Measurements from ENCODE around the gene EXPH5. TPM values are rescaled to one million over a fixed set of nuclear protein-coding genes. Genes with fewer than 3 reads are reported as not detected.

EXPH5 gene
- total and polyA plus RNA-seq, 9 of the 15 experiments (the other 6 are each of a cell fraction or from before 2014, with no cell fraction given), result 1.3 to 8.5 (median 4.8) TPM

DNA sequence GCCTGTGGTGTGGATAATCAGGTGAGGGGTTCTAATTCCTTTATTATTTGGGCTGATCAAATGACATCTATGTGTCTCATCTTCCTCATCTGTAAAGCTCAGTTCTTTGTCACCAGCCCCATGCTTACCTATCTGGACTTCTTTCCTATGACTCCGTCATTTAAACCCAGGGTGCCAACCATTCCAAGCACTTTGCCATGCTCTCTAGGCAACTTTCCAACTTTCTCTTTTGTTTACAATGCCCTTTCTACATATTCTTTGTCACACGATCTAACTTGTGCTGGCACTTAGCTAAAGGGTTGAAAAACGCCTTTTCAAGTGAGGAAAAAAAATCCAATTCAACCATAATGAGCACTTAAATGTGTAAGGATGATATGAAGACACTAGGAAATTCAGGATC is 27.9 kb downstream of the EXPH5 start:
- peaks cover 9% of the 10 kb centered on the region for H3K36me3 ChIP-seq (ENCODE audit: control insufficient read depth, insufficient read depth, low read length)
- H3K4me3 ChIP-seq, result no peak overlapping the region
- DNase-seq (ENCODE audit: extremely low read depth in 1 of 4, low spot score in 3 of 4), result no peak
- TF ChIP-seq POU5F1 (IDR thresholded peaks at IDR 0.05; ENCODE audit: borderline replicate concordance, low read depth, low read length, partially characterized antibody) (no peak), ZNF668 (CRISPR knock-in tag; IDR thresholded peaks at IDR 0.05) (no peak)
- TF ChIP-seq, protein P1, sequence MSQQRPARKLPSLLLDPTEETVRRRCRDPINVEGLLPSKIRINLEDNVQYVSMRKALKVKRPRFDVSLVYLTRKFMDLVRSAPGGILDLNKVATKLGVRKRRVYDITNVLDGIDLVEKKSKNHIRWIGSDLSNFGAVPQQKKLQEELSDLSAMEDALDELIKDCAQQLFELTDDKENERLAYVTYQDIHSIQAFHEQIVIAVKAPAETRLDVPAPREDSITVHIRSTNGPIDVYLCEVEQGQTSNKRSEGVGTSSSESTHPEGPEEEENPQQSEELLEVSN (IDR thresholded peaks at IDR 0.05; ENCODE audit: borderline replicate concordance in 1 of 2, extremely low read depth in 1 of 2, insufficient read depth in 1 of 2, insufficient read length in 1 of 2, low read depth in 1 of 2, low read length in 1 of 2, poor library complexity in 1 of 2, severe bottlenecking in 1 of 2), result no peak
- TF ChIP-seq, protein P2, sequence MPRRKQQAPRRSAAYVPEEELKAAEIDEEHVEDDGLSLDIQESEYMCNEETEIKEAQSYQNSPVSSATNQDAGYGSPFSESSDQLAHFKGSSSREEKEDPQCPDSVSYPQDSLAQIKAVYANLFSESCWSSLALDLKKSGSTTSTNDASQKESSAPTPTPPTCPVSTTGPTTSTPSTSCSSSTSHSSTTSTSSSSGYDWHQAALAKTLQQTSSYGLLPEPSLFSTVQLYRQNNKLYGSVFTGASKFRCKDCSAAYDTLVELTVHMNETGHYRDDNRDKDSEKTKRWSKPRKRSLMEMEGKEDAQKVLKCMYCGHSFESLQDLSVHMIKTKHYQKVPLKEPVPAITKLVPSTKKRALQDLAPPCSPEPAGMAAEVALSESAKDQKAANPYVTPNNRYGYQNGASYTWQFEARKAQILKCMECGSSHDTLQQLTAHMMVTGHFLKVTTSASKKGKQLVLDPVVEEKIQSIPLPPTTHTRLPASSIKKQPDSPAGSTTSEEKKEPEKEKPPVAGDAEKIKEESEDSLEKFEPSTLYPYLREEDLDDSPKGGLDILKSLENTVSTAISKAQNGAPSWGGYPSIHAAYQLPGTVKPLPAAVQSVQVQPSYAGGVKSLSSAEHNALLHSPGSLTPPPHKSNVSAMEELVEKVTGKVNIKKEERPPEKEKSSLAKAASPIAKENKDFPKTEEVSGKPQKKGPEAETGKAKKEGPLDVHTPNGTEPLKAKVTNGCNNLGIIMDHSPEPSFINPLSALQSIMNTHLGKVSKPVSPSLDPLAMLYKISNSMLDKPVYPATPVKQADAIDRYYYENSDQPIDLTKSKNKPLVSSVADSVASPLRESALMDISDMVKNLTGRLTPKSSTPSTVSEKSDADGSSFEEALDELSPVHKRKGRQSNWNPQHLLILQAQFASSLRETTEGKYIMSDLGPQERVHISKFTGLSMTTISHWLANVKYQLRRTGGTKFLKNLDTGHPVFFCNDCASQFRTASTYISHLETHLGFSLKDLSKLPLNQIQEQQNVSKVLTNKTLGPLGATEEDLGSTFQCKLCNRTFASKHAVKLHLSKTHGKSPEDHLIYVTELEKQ (CRISPR knock-in tag; IDR thresholded peaks at IDR 0.05), result no peak
- H3K27me3 ChIP-seq (ENCODE audit: control insufficient read depth in 2 of 2, insufficient read depth in 2 of 2, low read length in 2 of 2), result no peaks in the 10 kb centered on the region
- no peaks in the 10 kb centered on the region for H3K9me3 ChIP-seq (replicated peaks; ENCODE audit: control insufficient read depth, insufficient read depth, low read depth, low read length)
- POLR2A ChIA-PET, result interaction anchor here (0.6 to 1.3 kb wide), 3 partner anchors 14 to 19 kb away, joined by 4 to 5 read pairs (median 4); no protein-coding TSS in a partner anchor
- no TSS peak for BruUV-seq (replicated peaks)
- H4K20me1 ChIP-seq (replicated peaks; ENCODE audit: control insufficient read depth, insufficient read depth, low read length), result no peaks in the 10 kb centered on the region
- H3K9ac ChIP-seq (ENCODE audit: insufficient read depth in 1 of 2, low read depth in 2 of 2, low read length in 2 of 2), result no peak overlapping the region
- 53% methylated on average over 3 of the region's 3 CpGs for WGBS (ENCODE audit: insufficient coverage, low coverage, missing lambda C conversion rate)
- no peak overlapping the region for H3K27ac ChIP-seq (ENCODE audit: extremely low read depth, low read depth, low read length)
- in situ Hi-C loops (cut with MboI) (no loop called here), intact Hi-C loops (cut with micrococcal nuclease) (no loop called here)
- H3K4me2 ChIP-seq (ENCODE audit: insufficient read depth, low read length), result no peak overlapping the region
- no peak for FAIRE-seq
- no peaks in the 10 kb centered on the region for H3K9me1 ChIP-seq (ENCODE audit: control insufficient read depth, insufficient read depth, low read length)
- no peaks in the 10 kb centered on the region for H3K79me2 ChIP-seq (ENCODE audit: control insufficient read depth, insufficient read depth, low read length)
- ATAC-seq, result no peak
- H2AFZ ChIP-seq (ENCODE audit: low read depth, low read length), result no peak overlapping the region
- H3K4me1 ChIP-seq (replicated peaks in 1 of 2; ENCODE audit: control insufficient read depth in 2 of 2, insufficient read depth in 2 of 2, low read length in 2 of 2), result peaks cover 0 to 3% of the 10 kb centered on the region in 2 experiments; a peak in 1 of 5 replicates
- CTCF ChIA-PET (ENCODE audit: low intra/inter-chr PET ratio), result no interaction called here
